Upper lobe of left lung (tissue), 4 donors: ENCODE data around the gene SPTBN5.

Experiments
- CTCF ChIP-seq, 6 experiments: fragments of 450-650 bp in 4 of 6; fragments of 200-600 bp in 2 of 6; sonication (generic) in 2 of 6; IDR thresholded peaks; one replicate each; pipeline ENCODE4 v1.5.1; 2016 to 2019; ENCODE audit warnings: antibody characterized with exemption in 6 of 6
- EP300 ChIP-seq, 4 donors: sonication (generic); formaldehyde crosslinking; IDR thresholded peaks; one replicate each; pipeline ENCODE4 v1.5.1; 2017; ENCODE audit warnings: antibody characterized with exemption in 4 of 4, control low read depth in 2 of 4
- POLR2AphosphoS5 ChIP-seq, 2 donors: sonication (generic); formaldehyde crosslinking; IDR thresholded peaks; one replicate each; pipeline ENCODE4 v1.5.1; 2017; ENCODE audit warnings: antibody characterized with exemption in 2 of 2

GRCh38 chr15:41832875-41833274 is 61.0 kb downstream of the SPTBN5 start:
- no peak for TF ChIP-seq CTCF (IDR thresholded peaks at IDR 0.05)
- TF ChIP-seq POLR2AphosphoS5 (IDR thresholded peaks at IDR 0.05): peak in 1 of 2 donors; percentile 59
- peak in 1 of 4 donors; percentile 86 for TF ChIP-seq EP300 (IDR thresholded peaks at IDR 0.05)
